GM13977 (cell line): ENCODE data around the gene APLN.

Experiments
- DNase-seq: peaks from one replicate; pipeline ENCODE4 v3.0.0; 2012; ENCODE audit warnings: low spot score
- CTCF ChIP-seq: IDR thresholded peaks from 2 replicates; pipeline ENCODE4 v1.5.1; 2012; ENCODE audit warnings: mild to moderate bottlenecking, control low read depth; ENCODE audit not compliant: insufficient read depth; ENCODE audit errors: extremely low read depth, missing control alignments
- in situ Hi-C: fragments of 300-500 bp; cut with MboI; formaldehyde crosslinking; loops from one replicate; pipeline ENCODE4 v1.12.0; 2022; ENCODE audit warnings: low sequenced_read_pairs, low pct_unique_long_range_greater_than_20kb, mixed read lengths, inconsistent platforms; ENCODE audit not compliant: unreplicated experiment

The APLN gene

GRCh38 chrX:129612396-129612795 is 42.4 kb downstream of the APLN start:
- in situ Hi-C loops, result loop anchor here (25.0 kb wide), 1 partner anchor 450 kb away; no protein-coding TSS in a partner anchor
- no peak for TF ChIP-seq CTCF

GRCh38 chrX:129609395-129609794 is 45.4 kb downstream of the APLN start:
- DNase-seq, result no peak
- in situ Hi-C loops, result loop anchor here (25.0 kb wide), 1 partner anchor 453 kb away; no protein-coding TSS in a partner anchor
- TF ChIP-seq CTCF, result peak; percentile 22

More at GRCh38 chrX:129612396-129612795, 42.4 kb downstream of the APLN start:
- no peak for DNase-seq

GRCh38 chrX:129608496-129608895 is 46.3 kb downstream of the APLN start:
- TF ChIP-seq CTCF, result no peak
- in situ Hi-C loops, result loop anchor here (25.0 kb wide), 1 partner anchor 454 kb away; no protein-coding TSS in a partner anchor
- no peak for DNase-seq

GRCh38 chrX:129606918-129607317 is 47.8 kb downstream of the APLN start:
- DNase-seq, result peak; percentile 75
- peak; percentile 81 for TF ChIP-seq CTCF
- in situ Hi-C loops, result loop anchor here (25.0 kb wide), 1 partner anchor 455 kb away; no protein-coding TSS in a partner anchor

- in situ Hi-C loops, result loop anchor here (25.0 kb wide), 1 partner anchor 461 kb away; no protein-coding TSS in a partner anchor
- DNase-seq, result peak; percentile 48
- TF ChIP-seq CTCF, result peak; percentile 66
These were observed 53.8 kb downstream of the APLN start for GRCh38 chrX:129600981-129601424.

GRCh38 chrX:129599996-129600395 is 54.8 kb downstream of the APLN start:
- TF ChIP-seq CTCF, result no peak
- in situ Hi-C loops, result loop anchor here (25.0 kb wide), 1 partner anchor 462 kb away; no protein-coding TSS in a partner anchor
- no peak for DNase-seq
